Activated CD8-positive, alpha-beta memory T cell treated with anti-CD3 and anti-CD28 coated beads, Interleukin-2, amount 10 ng/mL, durations not matched to agents 7 days and 5 days (primary cell): ENCODE results near the gene EXOSC2. TPM values are rescaled to one million over a fixed set of nuclear protein-coding genes. Genes with fewer than 3 reads are reported as not detected.
A peak's percentile ranks its signal among the peaks of the same experiment; 100 is the strongest.

Experiments
- ATAC-seq: fragments of 150-1000 bp; cut with Tn5 transposase; one replicate; pipeline ENCODE4 v1.10.0; 2021; ENCODE audit warnings: moderate library complexity
- CTCF ChIA-PET: fragments of 350-600 bp; sonication (Branson Sonifier 250); formaldehyde crosslinking; loops from one replicate; lab custom pipeline; 2021; ENCODE audit warnings: antibody characterized with exemption; lab: Charles Lee
- DNase-seq: peaks from one replicate; pipeline ENCODE4 v3.0.0-alpha.2; 2020
- H3K27ac Mint-ChIP-seq: one replicate; pipeline ENCODE4 v1.8.0; 2021; ENCODE audit warnings: mild to moderate bottlenecking, mixed read lengths
- H3K27me3 Mint-ChIP-seq: one replicate; pipeline ENCODE4 v1.8.0; 2021; ENCODE audit warnings: mixed read lengths
- H3K36me3 Mint-ChIP-seq: one replicate; pipeline ENCODE4 v1.8.0; 2021; ENCODE audit warnings: mild to moderate bottlenecking, mixed read lengths
- H3K4me1 Mint-ChIP-seq: one replicate; pipeline ENCODE4 v1.8.0; 2021; ENCODE audit warnings: mixed read lengths
- H3K4me3 Mint-ChIP-seq: one replicate; pipeline ENCODE4 v1.8.0; 2021; ENCODE audit warnings: mild to moderate bottlenecking, moderate library complexity, mixed read lengths
- H3K9me3 Mint-ChIP-seq: one replicate; pipeline ENCODE4 v1.8.0; 2022; ENCODE audit warnings: low read depth, mixed read lengths
- total RNA-seq, 2 experiments: library from RNA; stranded (reverse); gene quantifications; one replicate each; pipeline ENCODE4 v1.2.3, GENCODE V29; 2021

Gene EXOSC2
- total RNA-seq, 2 experiments from 2014 or later, result 69.9 to 81.3 TPM

GRCh38 chr9:130692321-130692720 lies 1.3 kb upstream of the EXOSC2 start:
- Mint-ChIP-seq H3K4me1 (peaks cover 45% of the 10 kb centered on the region), H3K9me3 (no peaks in the 10 kb centered on the region), H3K27ac (no peak overlapping the region), H3K27me3 (peaks cover 6% of the 10 kb centered on the region), H3K4me3 (no peak overlapping the region), H3K36me3 (peaks cover 24% of the 10 kb centered on the region)
- DNase-seq, result no peak
- CTCF ChIA-PET, result interaction anchor here (1.6 to 3.6 kb wide), 6 partner anchors 7 to 232 kb away, joined by 4 to 30 read pairs (median 8); no protein-coding TSS in a partner anchor
- ATAC-seq, result no peak

- H3K27ac Mint-ChIP-seq, result peak overlapping the region; percentile 92
- H3K27me3 Mint-ChIP-seq, result peaks cover 3% of the 10 kb centered on the region
- H3K4me1 Mint-ChIP-seq, result peaks cover 50% of the 10 kb centered on the region
- DNase-seq, result no peak
- CTCF ChIA-PET, result interaction anchor here (1.3 to 3.6 kb wide), 8 partner anchors 8 to 233 kb away, joined by 4 to 30 read pairs (median 8); no protein-coding TSS in a partner anchor
- H3K36me3 Mint-ChIP-seq, result peaks cover 29% of the 10 kb centered on the region
- no peaks in the 10 kb centered on the region for H3K9me3 Mint-ChIP-seq
- ATAC-seq, result peak; percentile 7
- peak overlapping the region; percentile 96 for H3K4me3 Mint-ChIP-seq
Measured at GRCh38 chr9:130693101-130693425, 517 bp upstream of the EXOSC2 start.

GRCh38 chr9:130694205-130694604 lies 625 bp downstream of the EXOSC2 start:
- Mint-ChIP-seq H3K36me3 (peaks cover 37% of the 10 kb centered on the region), H3K27ac (peak overlapping the region; percentile 92), H3K4me1 (peaks cover 62% of the 10 kb centered on the region), H3K27me3 (no peaks in the 10 kb centered on the region), H3K4me3 (peak overlapping the region; percentile 96), H3K9me3 (no peaks in the 10 kb centered on the region)
- CTCF ChIA-PET, result interaction anchor here (1.6 to 3.6 kb wide), 5 partner anchors 9 to 172 kb away, joined by 4 to 30 read pairs (median 18); no protein-coding TSS in a partner anchor
- ATAC-seq (no peak), DNase-seq (no peak)

GRCh38 chr9:130696139-130696650 lies 2.6 kb downstream of the EXOSC2 start:
- ATAC-seq (no peak), DNase-seq (no peak)
- Mint-ChIP-seq H3K4me3 (no peak overlapping the region), H3K27ac (no peak overlapping the region), H3K4me1 (peaks cover 52% of the 10 kb centered on the region), H3K9me3 (no peaks in the 10 kb centered on the region), H3K27me3 (no peaks in the 10 kb centered on the region), H3K36me3 (peaks cover 40% of the 10 kb centered on the region)
- CTCF ChIA-PET, result interaction anchor here (0.6 to 2.7 kb wide), 5 partner anchors 11 to 341 kb away, joined by 3 to 15 read pairs (median 3); no protein-coding TSS in a partner anchor

- CTCF ChIA-PET, result interaction anchor here (0.8 to 2.7 kb wide), 4 partner anchors 10 to 341 kb away, joined by 3 to 15 read pairs (median 6); no protein-coding TSS in a partner anchor
Measured at GRCh38 chr9:130696996-130697395, 3.4 kb downstream of the EXOSC2 start.

GRCh38 chr9:130698514-130698913 lies 4.9 kb downstream of the EXOSC2 start:
- DNase-seq, result no peak
- no peak for ATAC-seq
- CTCF ChIA-PET, result interaction anchor here (3.7 kb wide), 1 partner anchor 11 kb away, joined by 26 read pairs; no protein-coding TSS in a partner anchor
- Mint-ChIP-seq H3K4me3 (no peak overlapping the region), H3K9me3 (no peaks in the 10 kb centered on the region), H3K4me1 (peaks cover 43% of the 10 kb centered on the region), H3K27ac (peak overlapping the region; percentile 33), H3K27me3 (no peaks in the 10 kb centered on the region), H3K36me3 (peaks cover 57% of the 10 kb centered on the region)

More at GRCh38 chr9:130696996-130697395, 3.4 kb downstream of the EXOSC2 start:
- no peak for DNase-seq
- Mint-ChIP-seq H3K27me3 (no peaks in the 10 kb centered on the region), H3K27ac (no peak overlapping the region), H3K36me3 (peaks cover 47% of the 10 kb centered on the region), H3K4me3 (no peak overlapping the region), H3K9me3 (no peaks in the 10 kb centered on the region), H3K4me1 (peaks cover 52% of the 10 kb centered on the region)
- ATAC-seq, result no peak

GRCh38 chr9:130699047-130699446 lies 5.5 kb downstream of the EXOSC2 start:
- peaks cover 61% of the 10 kb centered on the region for H3K36me3 Mint-ChIP-seq
- peaks cover 43% of the 10 kb centered on the region for H3K4me1 Mint-ChIP-seq
- CTCF ChIA-PET, result interaction anchor here (3.7 kb wide), 1 partner anchor 10 kb away, joined by 26 read pairs; no protein-coding TSS in a partner anchor
- H3K27ac Mint-ChIP-seq, result peak overlapping the region; percentile 33
- no peak for DNase-seq
- H3K4me3 Mint-ChIP-seq, result no peak overlapping the region
- no peaks in the 10 kb centered on the region for H3K27me3 Mint-ChIP-seq
- no peak for ATAC-seq
- no peaks in the 10 kb centered on the region for H3K9me3 Mint-ChIP-seq

GRCh38 chr9:130701059-130702022 lies 7.8 kb downstream of the EXOSC2 start:
- H3K36me3 Mint-ChIP-seq, result peaks cover 53% of the 10 kb centered on the region
- ATAC-seq (peak; percentile 85), DNase-seq (peak; percentile 73)
- no peak overlapping the region for H3K4me3 Mint-ChIP-seq
- H3K27me3 Mint-ChIP-seq, result no peaks in the 10 kb centered on the region
- peak overlapping the region; percentile 22 for H3K27ac Mint-ChIP-seq
- peaks cover 27% of the 10 kb centered on the region for H3K4me1 Mint-ChIP-seq
- CTCF ChIA-PET, result interaction anchor here (0.7 to 3.7 kb wide), 27 partner anchors 8 to 356 kb away, joined by 3 to 26 read pairs (median 4); partner anchors contain the start of gene EXOSC2
- H3K9me3 Mint-ChIP-seq, result no peaks in the 10 kb centered on the region

- H3K4me3 Mint-ChIP-seq, result no peak overlapping the region
- no peak for ATAC-seq
- H3K27me3 Mint-ChIP-seq, result no peaks in the 10 kb centered on the region
- no peaks in the 10 kb centered on the region for H3K9me3 Mint-ChIP-seq
- no peak overlapping the region for H3K27ac Mint-ChIP-seq
- CTCF ChIA-PET, result interaction anchor here (0.8 to 1.1 kb wide), 2 partner anchors 19 to 68 kb away, joined by 3 to 4 read pairs; no protein-coding TSS in a partner anchor
- DNase-seq, result no peak
- H3K36me3 Mint-ChIP-seq, result peaks cover 37% of the 10 kb centered on the region
- peaks cover 7% of the 10 kb centered on the region for H3K4me1 Mint-ChIP-seq
Measured at GRCh38 chr9:130703501-130703900, 9.9 kb downstream of the EXOSC2 start.

GRCh38 chr9:130707225-130707976 lies 13.8 kb downstream of the EXOSC2 start:
- Mint-ChIP-seq H3K27ac (no peak overlapping the region), H3K9me3 (no peaks in the 10 kb centered on the region), H3K27me3 (no peaks in the 10 kb centered on the region), H3K4me3 (no peak overlapping the region), H3K36me3 (peaks cover 17% of the 10 kb centered on the region), H3K4me1 (peaks cover 6% of the 10 kb centered on the region)
- DNase-seq, result peak; percentile 77
- peak; percentile 41 for ATAC-seq
- CTCF ChIA-PET, result interaction anchor here (0.6 to 4.0 kb wide), 19 partner anchors 7 to 421 kb away, joined by 3 to 26 read pairs (median 5); partner anchors contain the start of gene EXOSC2

GRCh38 chr9:130710822-130711352 lies 17.3 kb downstream of the EXOSC2 start:
- Mint-ChIP-seq H3K4me3 (no peak overlapping the region), H3K27me3 (no peaks in the 10 kb centered on the region), H3K9me3 (no peaks in the 10 kb centered on the region), H3K27ac (no peak overlapping the region), H3K4me1 (peaks cover 32% of the 10 kb centered on the region), H3K36me3 (no peaks in the 10 kb centered on the region)
- CTCF ChIA-PET, result interaction anchor here (0.6 to 4.0 kb wide), 3 partner anchors 10 to 336 kb away, joined by 3 to 26 read pairs (median 3); no protein-coding TSS in a partner anchor
- DNase-seq (no peak), ATAC-seq (no peak)

GRCh38 chr9:130711469-130711868 lies 17.9 kb downstream of the EXOSC2 start:
- Mint-ChIP-seq H3K4me1 (peaks cover 34% of the 10 kb centered on the region), H3K27me3 (no peaks in the 10 kb centered on the region), H3K27ac (no peak overlapping the region), H3K4me3 (peak overlapping the region; percentile 35), H3K9me3 (no peaks in the 10 kb centered on the region), H3K36me3 (no peaks in the 10 kb centered on the region)
- CTCF ChIA-PET, result interaction anchor here (1.2 to 4.0 kb wide), 2 partner anchors 11 to 335 kb away, joined by 3 to 26 read pairs; no protein-coding TSS in a partner anchor
- DNase-seq, result no peak
- ATAC-seq, result no peak
